Smooth muscle cell (in vitro differentiated cells): Measurements from ENCODE around the gene ANXA2. TPM values are rescaled to one million over a fixed set of nuclear protein-coding genes. Genes with fewer than 3 reads are reported as not detected.

Source experiments
- DNase-seq: peaks from one replicate; lab custom pipeline; 2025; ENCODE audit not compliant: unreplicated experiment; lab: John Stamatoyannopoulos, UW
- H2AFZ ChIP-seq: fragments of 200-600 bp; sonication (generic); 2 replicates; pipeline ENCODE4 v1.6.0; 2016; ENCODE audit warnings: antibody characterized with exemption, low read depth, mild to moderate bottlenecking
- H3F3A ChIP-seq: fragments of 200-600 bp; sonication (generic); 2 replicates; pipeline ENCODE4 v1.6.0; 2017; ENCODE audit warnings: antibody characterized with exemption, low read depth
- H3K27ac ChIP-seq: fragments of 200-600 bp; sonication (generic); 2 replicates; pipeline ENCODE4 v1.5.1; 2016; ENCODE audit warnings: low read depth, mild to moderate bottlenecking
- H3K27me3 ChIP-seq: fragments of 200-600 bp; sonication (generic); 2 replicates; pipeline ENCODE4 v1.6.1; 2016; ENCODE audit warnings: low read depth, mild to moderate bottlenecking
- H3K36me3 ChIP-seq: fragments of 200-600 bp; sonication (generic); 2 replicates; pipeline ENCODE4 v1.5.1; 2016; ENCODE audit warnings: low read depth
- H3K4me1 ChIP-seq: fragments of 200-600 bp; sonication (generic); 2 replicates; pipeline ENCODE4 v1.5.1; 2016; ENCODE audit warnings: low read depth
- H3K4me2 ChIP-seq: fragments of 200-600 bp; sonication (generic); 2 replicates; pipeline ENCODE4 v1.6.0; 2016; ENCODE audit warnings: mild to moderate bottlenecking
- H3K4me3 ChIP-seq: fragments of 200-600 bp; sonication (generic); 2 replicates; pipeline ENCODE4 v1.5.1; 2016; ENCODE audit warnings: mild to moderate bottlenecking
- H3K79me2 ChIP-seq: fragments of 200-600 bp; sonication (generic); 2 replicates; pipeline ENCODE4 v1.6.0; 2016; ENCODE audit warnings: low read depth, mild to moderate bottlenecking
- H3K9ac ChIP-seq: fragments of 200-600 bp; sonication (generic); 2 replicates; pipeline ENCODE4 v1.6.0; 2016; ENCODE audit warnings: low read depth
- H3K9me3 ChIP-seq: fragments of 200-600 bp; sonication (generic); replicated peaks from 2 replicates; pipeline ENCODE4 v1.5.1; 2016; ENCODE audit warnings: low read depth
- H4K20me1 ChIP-seq: fragments of 200-600 bp; sonication (generic); 2 replicates; pipeline ENCODE4 v1.6.0; 2016; ENCODE audit warnings: low read depth
- CTCF ChIP-seq: fragments of 200-600 bp; sonication (generic); IDR thresholded peaks from 2 replicates; pipeline ENCODE4 v1.5.1; 2017; ENCODE audit warnings: borderline replicate concordance, mild to moderate bottlenecking, antibody characterized with exemption; ENCODE audit not compliant: insufficient read depth, poor library complexity, severe bottlenecking
- WGBS: methylation state at CpG from one replicate; pipeline ENCODE4 v1.1.7; 2016; ENCODE audit warnings: low lambda C conversion rate; 5-methylcytosine and 5-hydroxymethylcytosine counted together
- polyA plus RNA-seq: library from polyadenylated mRNA; unstranded; fragments of >200 nt; fragmentation: Nextera tagmentation; extraction: Ambion mirVana; gene quantifications from 2 replicates; pipeline ENCODE4 v1.2.1, GENCODE V29; 2016
- total RNA-seq: library from RNA; depleted of rRNA; stranded (reverse); fragments of >200 nt; gene quantifications from 2 replicates; pipeline ENCODE4 v1.2.3, GENCODE V29; 2014

ANXA2 gene
- total and polyA plus RNA-seq, 2 experiments from 2014 or later: 2,477 to 2,665 TPM

DNA sequence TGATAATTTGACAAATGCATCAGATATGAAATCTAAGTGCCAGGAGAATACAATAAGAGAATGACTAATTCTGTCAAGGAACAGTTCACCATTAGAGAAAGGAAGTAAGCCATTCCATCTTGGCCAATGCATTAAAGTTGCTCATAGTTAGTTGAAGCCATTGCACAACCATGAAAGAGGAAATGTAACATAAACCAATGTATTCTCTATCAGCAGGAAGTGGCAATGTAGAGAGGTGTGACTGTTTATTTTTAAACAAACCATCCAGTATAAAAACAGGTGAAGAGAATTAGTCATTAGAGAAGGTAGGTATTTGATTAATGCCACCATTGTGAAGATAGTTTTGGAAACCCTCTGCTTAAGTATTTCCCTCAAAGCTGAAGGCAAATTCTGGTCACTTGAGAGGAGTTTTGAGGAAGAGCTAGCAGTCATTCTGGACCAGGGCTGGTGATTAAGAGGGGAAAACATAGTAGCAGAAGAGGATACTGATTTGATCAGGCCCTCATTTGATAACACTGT, 10.7 kb upstream of the ANXA2 start:
- Histone ChIP-seq H3K79me2 (no peaks in the 10 kb centered on the region), H3K9ac (no peak overlapping the region), H3K27me3 (no peaks in the 10 kb centered on the region), H2AFZ (no peak overlapping the region), H3K9me3 (no peaks in the 10 kb centered on the region), H4K20me1 (no peaks in the 10 kb centered on the region), H3K4me2 (peak overlapping the region; percentile 68), H3K4me1 (peaks cover 10% of the 10 kb centered on the region), H3K4me3 (no peak overlapping the region), H3F3A (peaks cover 4% of the 10 kb centered on the region), H3K27ac (peak overlapping the region; percentile 79), H3K36me3 (no peaks in the 10 kb centered on the region)
- no peak for TF ChIP-seq CTCF
- no peak for DNase-seq

GRCh38 chr15:60407415-60407805, 9.6 kb upstream of the ANXA2 start:
- Histone ChIP-seq H3K4me3 (no peak overlapping the region), H3K9ac (peak overlapping the region; percentile 5)
- DNase-seq: no peak

GRCh38 chr15:60406513-60407414, 9.0 kb upstream of the ANXA2 start:
- no peak for TF ChIP-seq CTCF
- H3K27me3 ChIP-seq: no peaks in the 10 kb centered on the region
- H3K9me3 ChIP-seq: no peaks in the 10 kb centered on the region
- no peak overlapping the region for H3K4me3 ChIP-seq
- H3K4me1 ChIP-seq: peaks cover 15% of the 10 kb centered on the region
- no peak overlapping the region for H3K9ac ChIP-seq
- no peaks in the 10 kb centered on the region for H4K20me1 ChIP-seq
- no peaks in the 10 kb centered on the region for H3K79me2 ChIP-seq
- peak overlapping the region; percentile 79 for H3K27ac ChIP-seq
- peak overlapping the region; percentile 30 for H3K4me2 ChIP-seq
- 88% methylated on average over 2 of the region's 2 CpGs for WGBS
- no peak overlapping the region for H2AFZ ChIP-seq
- no peaks in the 10 kb centered on the region for H3K36me3 ChIP-seq
- DNase-seq: no peak
- H3F3A ChIP-seq: peaks cover 2% of the 10 kb centered on the region

More at GRCh38 chr15:60407415-60407805, 9.6 kb upstream of the ANXA2 start:
- Histone ChIP-seq H3K4me1 (peaks cover 15% of the 10 kb centered on the region), H3K79me2 (no peaks in the 10 kb centered on the region), H3K36me3 (no peaks in the 10 kb centered on the region), H3K27me3 (no peaks in the 10 kb centered on the region), H3K9me3 (no peaks in the 10 kb centered on the region), H3K4me2 (peak overlapping the region; percentile 68), H4K20me1 (no peaks in the 10 kb centered on the region), H2AFZ (no peak overlapping the region), H3K27ac (peak overlapping the region; percentile 79), H3F3A (no peaks in the 10 kb centered on the region)
- no peak for TF ChIP-seq CTCF
